LNCaP clone FGC (cell line): ENCODE results near the gene CES4A.
"Not testable (repeated sequence)": the region's sequence is repeated elsewhere in the genome, so short reads cannot be mapped to it uniquely, and the experiment has no call there.

Experiments
- DNase-seq: peaks from one replicate; pipeline ENCODE4 v3.0.0-alpha.2; 2011; ENCODE audit warnings: low read depth
- H3K4me3 ChIP-seq: 2 replicates; pipeline ENCODE4 v1.5.1; 2011; ENCODE audit warnings: mild to moderate bottlenecking, low read depth, low read length, control low read depth
- CTCF ChIP-seq: IDR thresholded peaks from 2 replicates; pipeline ENCODE4 v1.5.1; 2012; ENCODE audit warnings: mild to moderate bottlenecking; ENCODE audit not compliant: control insufficient read depth, insufficient read depth; ENCODE audit errors: extremely low read depth

Gene CES4A

DNA sequence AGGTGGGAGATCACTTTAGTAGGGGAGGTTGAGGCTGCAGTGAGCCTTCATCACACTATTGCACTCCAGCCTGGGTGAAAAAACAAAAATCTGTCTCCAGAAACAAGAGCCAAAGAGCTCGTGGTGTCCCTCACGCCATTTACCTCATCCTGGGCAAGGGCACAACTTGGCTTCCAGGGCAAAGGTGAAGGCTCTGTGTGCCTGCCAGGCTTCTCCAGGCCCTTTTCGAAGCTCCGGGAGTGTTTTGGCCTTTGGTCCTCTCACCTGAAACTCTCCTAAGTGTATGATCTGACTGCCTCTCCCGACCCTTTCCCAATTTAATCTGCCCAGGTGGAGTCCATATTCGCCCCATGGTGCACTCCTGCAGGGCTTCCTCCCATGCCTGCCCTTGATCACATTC lies 38.9 kb upstream of the CES4A start:
- no peak overlapping the region for H3K4me3 ChIP-seq
- no peak for TF ChIP-seq CTCF
- DNase-seq, result no peak

GRCh38 chr16:66950437-66950836 lies 38.0 kb upstream of the CES4A start:
- TF ChIP-seq CTCF, result no peak
- no peak overlapping the region for H3K4me3 ChIP-seq
- no peak for DNase-seq

GRCh38 chr16:66950971-66951790 lies 37.2 kb upstream of the CES4A start:
- no peak for DNase-seq

GRCh38 chr16:66952430-66953110 lies 35.8 kb upstream of the CES4A start:
- no peak for DNase-seq
- no peak for TF ChIP-seq CTCF
- H3K4me3 ChIP-seq, result no peak overlapping the region

More at GRCh38 chr16:66950971-66951790, 37.2 kb upstream of the CES4A start:
- H3K4me3 ChIP-seq, result no peak overlapping the region
- TF ChIP-seq CTCF, result no peak

DNA sequence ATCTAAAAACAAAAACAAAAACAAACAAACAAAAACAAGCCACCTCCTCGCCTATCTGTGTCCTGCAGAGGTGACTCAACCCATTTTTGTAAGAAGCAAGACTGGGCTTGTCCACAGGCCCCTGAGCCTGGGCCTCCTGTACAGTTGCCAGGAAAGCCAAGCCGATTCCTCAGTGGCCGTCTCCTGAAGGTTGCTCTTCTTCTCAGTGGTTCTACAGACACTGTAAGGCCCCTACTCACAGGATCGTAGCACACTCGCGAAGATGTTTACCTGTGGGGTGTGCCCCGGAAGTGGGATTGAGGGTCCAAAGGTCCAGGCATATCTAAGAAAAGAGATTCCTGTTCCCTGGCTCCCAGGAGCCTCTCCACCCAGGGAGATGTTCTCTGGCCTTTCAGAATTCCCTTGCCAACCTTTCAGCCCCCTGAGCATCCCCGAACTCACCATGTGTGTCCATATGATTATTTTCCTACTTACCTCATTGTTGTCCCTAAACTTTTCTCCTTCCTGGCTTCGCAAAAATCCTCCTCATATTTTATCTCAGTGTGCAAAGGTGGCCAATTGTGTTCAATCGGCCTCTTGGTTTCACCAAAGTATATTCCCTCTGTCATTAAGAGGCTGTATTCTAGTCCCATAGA lies 34.8 kb upstream of the CES4A start:
- no peak overlapping the region for H3K4me3 ChIP-seq
- TF ChIP-seq CTCF, result no peak
- DNase-seq, result no peak

- no peak overlapping the region for H3K4me3 ChIP-seq
- DNase-seq, result no peak
- TF ChIP-seq CTCF, result peak; percentile 94
Measured at GRCh38 chr16:66954097-66954659, 34.2 kb upstream of the CES4A start.

- not testable (repeated sequence) for H3K4me3 ChIP-seq, DNase-seq
Measured at GRCh38 chr16:66955363-66956153, 32.8 kb upstream of the CES4A start.

- H3K4me3 ChIP-seq, DNase-seq: not testable (repeated sequence)
Measured at GRCh38 chr16:66956154-66956457, 32.3 kb upstream of the CES4A start.
